ENCODE results near the gene AIG1.

DNA sequence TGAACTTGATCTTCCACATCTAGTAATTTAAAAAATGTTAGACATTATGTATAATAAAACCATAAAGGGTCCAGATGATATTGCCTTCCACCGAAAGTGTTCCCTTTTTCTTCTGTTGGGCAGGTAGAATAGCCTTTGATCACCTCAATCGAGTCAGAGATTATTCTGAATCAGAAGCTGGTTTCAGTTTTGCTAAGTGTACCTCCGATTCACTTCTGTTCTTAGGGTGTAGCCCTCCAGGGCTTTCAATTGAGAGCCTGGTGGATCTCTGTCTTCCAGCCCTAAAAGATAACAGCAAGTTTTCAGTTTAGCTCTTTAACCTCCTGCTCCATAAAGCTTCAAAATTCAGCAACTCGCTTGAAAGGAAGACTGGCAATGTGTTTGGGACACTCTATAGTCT is 21.1 kb upstream of the AIG1 start:
- TF ChIP-seq, protein P1, sequence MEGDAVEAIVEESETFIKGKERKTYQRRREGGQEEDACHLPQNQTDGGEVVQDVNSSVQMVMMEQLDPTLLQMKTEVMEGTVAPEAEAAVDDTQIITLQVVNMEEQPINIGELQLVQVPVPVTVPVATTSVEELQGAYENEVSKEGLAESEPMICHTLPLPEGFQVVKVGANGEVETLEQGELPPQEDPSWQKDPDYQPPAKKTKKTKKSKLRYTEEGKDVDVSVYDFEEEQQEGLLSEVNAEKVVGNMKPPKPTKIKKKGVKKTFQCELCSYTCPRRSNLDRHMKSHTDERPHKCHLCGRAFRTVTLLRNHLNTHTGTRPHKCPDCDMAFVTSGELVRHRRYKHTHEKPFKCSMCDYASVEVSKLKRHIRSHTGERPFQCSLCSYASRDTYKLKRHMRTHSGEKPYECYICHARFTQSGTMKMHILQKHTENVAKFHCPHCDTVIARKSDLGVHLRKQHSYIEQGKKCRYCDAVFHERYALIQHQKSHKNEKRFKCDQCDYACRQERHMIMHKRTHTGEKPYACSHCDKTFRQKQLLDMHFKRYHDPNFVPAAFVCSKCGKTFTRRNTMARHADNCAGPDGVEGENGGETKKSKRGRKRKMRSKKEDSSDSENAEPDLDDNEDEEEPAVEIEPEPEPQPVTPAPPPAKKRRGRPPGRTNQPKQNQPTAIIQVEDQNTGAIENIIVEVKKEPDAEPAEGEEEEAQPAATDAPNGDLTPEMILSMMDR (IDR thresholded peaks at IDR 0.05; ENCODE audit: low read length): no peak
- TF ChIP-seq EZH2 (optimal IDR thresholded peaks at IDR 0.05; ENCODE audit: low read depth, low read length): no peak

Data from MM.1S (cell line).